Stimulated activated CD8-positive, alpha-beta memory T cell treated with anti-CD3 and anti-CD28 coated beads, Interleukin-7, amount 100 ng/mL, for 48 hours (primary cell): ENCODE measurements around the gene PLG.
"Not testable (repeated sequence)": the region's sequence is repeated elsewhere in the genome, so short reads cannot be mapped to it uniquely, and the experiment has no call there.

ENCODE experiments used
- DNase-seq, 2 donors: peaks; one replicate each; pipeline ENCODE4 v3.0.0-alpha.2; 2020; ENCODE audit warnings: low read depth in 1 of 2; ENCODE audit errors: extremely low read depth in 1 of 2

Gene PLG

DNA sequence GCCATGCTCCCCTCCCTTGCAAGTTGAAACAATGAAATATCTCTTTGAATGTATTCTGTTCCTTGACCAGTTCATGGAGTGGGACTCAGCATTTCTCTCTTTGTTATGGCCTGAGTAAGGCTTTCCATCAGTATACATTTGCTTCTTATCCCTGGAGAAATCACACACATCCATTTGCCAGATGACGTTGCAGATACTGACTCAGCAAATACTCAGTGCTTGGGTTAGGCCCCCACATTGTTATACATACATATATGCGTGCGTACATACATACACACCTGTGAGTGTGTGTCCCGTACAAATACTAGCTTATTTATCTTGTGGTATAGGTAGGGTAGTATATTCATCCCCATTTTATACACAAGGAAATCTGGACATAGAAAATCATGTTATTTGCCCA is 72.4 kb downstream of the PLG start:
- DNase-seq = no peak

DNA sequence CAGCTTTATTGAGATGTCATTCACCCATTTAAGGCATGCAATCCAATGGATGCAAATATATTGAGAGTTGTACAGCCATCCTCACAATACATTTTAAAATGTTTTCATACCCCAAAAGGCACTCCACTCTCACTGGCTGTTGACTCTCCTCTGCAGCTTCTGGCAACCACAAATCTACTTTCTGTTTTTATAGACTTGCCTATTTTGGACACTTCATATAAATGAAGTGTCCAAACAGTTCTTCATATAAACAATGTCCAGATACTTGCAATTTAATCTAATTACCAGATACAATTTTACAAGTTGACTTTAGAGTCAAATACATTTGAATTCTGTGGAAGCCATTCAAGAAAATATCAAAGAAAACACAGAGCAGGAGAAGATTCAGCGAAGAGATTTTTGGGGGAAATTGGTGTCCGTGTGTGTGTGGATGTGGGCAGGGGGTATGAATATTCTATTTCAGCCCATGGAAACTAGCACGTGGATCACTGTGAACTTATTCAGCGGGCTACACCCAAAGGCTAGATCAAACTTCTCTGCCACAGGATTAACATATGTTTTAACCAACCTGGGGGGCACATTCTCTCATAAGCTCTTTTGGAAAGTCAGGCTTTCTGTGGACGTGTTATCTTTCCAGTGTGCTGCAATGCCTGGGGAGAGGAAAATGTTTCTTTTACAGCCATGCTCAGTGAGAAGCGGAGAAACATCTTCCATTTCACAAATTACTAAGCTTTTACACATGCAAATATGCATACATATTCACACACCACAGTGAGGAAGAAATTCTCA is 73.9 kb downstream of the PLG start:
- no peak for DNase-seq

DNA sequence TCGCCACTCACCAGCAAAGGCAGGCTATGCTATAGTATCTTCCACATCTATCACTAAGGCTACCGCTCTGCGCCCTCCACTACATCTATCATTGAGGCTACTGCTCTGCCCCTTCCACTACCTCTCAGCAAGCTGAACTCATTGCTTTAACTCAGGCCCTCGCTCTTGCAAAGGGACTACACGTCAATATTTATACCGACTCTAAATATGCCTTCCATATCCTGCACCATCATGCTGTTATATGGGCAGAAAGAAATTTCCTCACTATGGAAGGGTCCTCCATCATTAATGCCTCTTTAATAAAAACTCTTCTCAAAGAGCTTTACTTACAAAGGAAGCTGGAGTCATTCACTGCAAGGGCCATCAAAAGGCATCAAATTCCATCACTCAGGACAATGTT is 77.1 kb downstream of the PLG start:
- DNase-seq = not testable (repeated sequence)

DNA sequence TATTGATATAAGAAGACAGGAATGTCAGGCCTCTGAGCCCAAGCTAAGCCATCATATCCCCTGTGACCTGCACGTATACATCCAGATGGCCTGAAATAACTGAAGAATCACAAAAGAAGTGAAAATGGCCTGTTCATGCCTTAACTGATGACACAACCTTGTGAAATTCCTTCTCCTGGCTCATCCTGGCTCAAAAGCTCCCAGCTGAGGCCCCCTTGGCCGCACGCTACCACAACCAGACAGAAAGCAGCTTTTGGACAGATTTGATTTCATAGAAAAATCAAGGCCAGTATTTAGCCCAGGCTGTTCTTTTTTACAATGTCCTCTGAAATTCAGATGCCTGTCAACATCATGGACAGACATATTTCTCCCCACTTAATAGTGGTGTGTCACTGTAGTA is 78.6 kb downstream of the PLG start:
- not testable (repeated sequence) for DNase-seq

DNA sequence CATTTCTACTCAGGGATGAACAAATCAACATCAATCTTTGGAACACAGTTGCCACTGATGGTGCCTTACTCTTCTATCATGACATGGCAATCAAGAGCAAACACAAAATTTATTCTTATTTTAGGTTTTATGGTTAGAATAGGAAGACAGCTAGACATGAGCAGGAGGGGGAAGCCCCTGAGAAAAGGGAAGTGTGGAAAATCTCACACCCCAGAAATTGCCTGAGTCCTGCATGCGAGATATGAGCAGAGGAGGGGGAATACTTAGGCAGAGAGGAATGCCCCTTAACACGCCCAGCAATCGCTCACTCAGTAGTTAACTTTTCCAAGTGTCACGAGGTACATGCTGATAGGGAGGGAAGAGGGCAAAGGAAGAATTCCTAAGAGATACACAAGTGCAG is 79.3 kb downstream of the PLG start:
- no peak for DNase-seq

DNA sequence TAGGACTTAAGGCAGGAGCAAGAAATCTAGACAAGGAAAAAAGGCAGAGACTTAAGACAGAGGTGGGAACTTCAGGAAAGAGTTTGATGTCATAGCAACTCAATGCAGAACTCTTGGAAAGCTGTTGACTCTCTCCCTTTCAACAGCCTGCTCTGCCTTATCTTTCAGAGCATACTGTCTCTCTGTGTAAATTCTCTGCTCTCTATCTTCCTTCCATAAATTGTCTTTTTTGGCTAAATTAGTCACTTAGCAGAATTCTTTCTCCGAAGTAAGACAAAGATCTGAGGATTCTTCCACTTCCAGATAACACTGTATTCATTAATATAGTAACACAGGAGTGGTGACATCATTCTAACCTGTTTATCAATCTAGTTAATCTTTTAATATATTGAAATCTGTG is 80.2 kb downstream of the PLG start:
- no peak for DNase-seq

DNA sequence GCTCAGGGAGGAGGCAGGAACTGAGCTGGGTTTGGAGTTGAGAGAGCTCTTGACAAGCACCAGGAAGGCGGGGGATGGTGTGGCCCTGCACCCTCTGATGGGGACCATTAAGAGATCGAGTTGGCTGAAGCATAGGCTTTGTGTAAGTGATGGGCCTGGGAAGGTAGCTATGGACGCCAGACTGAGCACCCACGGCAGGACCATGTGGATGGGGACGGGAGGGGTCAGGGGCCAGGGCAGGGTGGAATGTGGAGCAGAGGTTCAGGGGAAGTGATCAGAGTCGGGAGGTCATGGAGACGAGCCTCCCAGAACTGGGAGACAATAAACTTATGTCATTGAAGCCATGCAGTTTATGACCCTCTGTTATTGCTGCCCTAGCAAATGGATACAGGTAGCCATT is 81.7 kb downstream of the PLG start:
- DNase-seq = no peak

DNA sequence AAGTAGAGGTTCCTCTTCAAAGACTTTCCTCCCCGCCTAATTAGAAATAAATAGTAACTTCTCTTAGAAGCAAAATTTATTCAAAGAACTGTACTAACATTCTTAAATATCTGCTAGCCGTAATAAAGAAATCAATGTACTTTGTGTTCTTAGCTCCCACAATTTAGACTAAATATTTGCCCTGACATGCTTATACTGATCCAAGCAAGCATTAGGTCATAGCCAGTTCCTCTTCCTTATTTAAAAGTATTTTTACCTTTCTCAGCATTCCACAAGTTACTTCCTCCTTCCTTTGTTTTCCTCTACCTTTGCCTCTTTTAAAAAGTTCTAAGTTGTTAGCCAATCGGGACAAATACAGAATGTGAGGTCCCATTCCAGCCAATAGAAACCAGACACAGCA is 86.1 kb downstream of the PLG start:
- DNase-seq = not testable (repeated sequence)

DNA sequence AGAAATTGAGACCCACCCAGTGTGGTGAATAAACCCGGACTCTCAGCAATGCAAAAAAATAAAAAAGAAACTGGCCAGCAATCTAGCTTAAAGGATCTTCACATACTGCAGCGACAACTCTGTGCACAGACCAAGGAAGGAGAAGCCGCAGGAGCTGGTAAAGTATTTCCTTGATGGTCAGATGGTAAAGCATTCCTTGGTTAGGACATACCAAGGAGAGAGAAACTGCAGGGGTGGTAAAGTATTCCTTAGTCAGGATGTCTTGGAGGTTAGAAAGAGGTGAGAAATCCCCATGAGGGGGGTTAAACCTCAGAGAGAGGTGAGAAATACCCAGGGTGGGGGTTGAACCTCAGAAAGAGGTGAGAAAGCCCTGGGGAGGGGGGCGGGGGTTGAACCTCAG is 86.8 kb downstream of the PLG start:
- DNase-seq = no peak

DNA sequence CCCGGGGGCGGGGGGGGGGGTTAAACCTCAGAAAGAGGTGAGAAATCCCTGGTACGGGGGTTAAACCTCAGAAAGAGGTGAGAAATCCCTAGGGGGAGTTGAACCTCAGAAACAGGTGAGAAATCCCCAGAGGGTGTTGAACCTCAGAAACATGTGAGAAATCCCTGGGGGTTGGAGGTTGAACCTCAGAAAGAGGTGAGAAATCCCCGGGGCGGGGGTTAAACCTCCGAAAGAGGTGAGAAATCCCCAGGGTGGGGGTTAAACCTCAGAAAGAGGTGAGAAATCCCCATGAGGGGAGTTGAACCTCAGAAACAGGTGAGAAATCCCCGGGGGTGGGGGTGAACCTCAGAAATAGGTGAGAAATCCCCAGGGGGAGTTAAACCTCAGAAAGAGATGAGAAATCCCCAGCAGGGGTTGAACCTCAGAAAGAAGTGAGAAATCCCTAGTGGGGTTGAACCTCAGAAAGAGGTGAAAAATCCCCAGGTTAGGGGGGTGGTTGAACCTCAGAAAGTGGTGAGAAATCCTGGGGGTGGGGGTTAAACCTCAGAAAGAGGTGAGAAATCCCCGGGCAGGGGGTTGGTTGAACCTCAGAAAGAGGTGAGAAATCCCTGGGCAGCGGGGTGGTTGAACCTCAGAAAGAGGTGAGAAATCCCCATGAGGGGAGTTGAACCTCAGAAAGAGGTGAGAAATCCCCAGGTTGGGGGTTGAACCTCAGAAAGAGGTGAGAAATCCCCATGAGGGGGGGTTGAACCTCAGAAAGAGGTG is 87.4 kb downstream of the PLG start:
- no peak for DNase-seq

DNA sequence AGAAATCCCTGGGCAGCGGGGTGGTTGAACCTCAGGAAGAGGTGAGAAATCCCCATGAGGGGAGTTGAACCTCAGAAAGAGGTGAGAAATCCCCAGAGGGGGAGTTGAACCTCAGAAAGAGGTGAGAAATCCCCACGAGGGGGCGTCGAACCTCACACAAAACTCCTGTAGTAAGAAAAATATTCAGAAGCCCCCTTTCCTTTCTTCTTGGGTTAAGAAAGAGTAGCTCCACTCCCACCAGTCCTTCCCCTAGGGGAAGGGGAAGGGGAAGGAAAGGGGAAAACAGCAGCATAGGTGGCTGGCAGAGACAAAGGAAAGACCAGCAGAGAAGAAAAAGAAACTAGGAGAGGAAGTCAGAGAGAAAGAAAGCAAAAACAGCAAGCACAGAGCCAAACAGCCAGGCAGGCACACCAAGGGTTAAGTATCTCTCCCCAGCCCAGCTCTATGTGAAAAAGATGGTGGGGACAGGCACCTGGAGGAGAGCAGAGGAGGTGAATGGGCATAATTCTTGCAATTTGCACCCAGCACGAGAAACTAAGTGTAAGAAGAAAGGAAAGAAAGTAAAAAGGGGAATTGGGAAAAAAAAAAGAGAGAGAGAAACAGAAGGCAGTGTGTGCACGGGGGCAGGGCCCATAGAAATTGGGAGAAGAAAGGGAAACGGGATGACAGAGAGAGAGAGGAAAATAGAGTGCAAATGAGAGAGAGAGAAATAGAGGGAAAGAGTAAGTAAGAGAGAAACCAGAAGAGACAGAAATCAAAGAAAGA is 88.2 kb downstream of the PLG start:
- no peak for DNase-seq

DNA sequence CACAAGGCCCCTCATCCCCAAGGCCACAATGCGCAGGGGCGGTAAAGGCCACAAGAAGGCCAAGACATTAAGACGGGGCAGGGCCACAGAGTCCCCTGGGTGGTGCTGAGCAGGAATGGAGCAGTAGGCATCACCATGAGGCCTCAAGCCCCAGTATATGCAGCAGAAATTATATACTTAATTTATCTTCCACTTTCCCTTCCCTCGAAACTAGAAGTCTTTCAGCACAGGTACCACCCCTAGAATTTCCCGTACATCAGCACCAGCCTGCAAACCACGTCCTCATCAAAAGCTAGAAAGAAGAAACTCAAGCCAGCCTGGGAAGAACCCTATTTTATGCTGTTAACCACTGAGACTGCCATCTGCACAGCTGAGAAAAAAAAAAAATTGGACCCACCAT is 89.4 kb downstream of the PLG start:
- no peak for DNase-seq

DNA sequence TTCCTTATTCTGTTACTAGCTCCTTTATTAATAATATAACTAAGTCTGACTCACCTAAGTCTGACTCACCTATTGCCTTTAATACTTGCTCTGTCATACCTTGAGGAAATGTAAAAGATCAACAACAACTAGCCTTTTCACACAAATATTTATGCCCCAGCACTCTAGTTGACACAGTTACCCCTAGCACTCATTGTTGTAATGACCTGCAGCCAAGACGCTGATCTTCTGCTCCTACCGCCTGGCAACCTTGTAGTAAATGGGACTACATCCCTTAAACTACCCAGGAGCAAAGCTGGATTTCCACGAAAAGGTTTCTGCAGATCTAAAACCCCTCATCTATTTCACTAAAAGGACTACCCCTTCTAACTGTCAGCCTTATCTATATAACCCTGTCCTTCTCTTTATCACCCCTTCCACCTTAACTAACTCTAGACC is 90.0 kb downstream of the PLG start:
- DNase-seq = no peak

DNA sequence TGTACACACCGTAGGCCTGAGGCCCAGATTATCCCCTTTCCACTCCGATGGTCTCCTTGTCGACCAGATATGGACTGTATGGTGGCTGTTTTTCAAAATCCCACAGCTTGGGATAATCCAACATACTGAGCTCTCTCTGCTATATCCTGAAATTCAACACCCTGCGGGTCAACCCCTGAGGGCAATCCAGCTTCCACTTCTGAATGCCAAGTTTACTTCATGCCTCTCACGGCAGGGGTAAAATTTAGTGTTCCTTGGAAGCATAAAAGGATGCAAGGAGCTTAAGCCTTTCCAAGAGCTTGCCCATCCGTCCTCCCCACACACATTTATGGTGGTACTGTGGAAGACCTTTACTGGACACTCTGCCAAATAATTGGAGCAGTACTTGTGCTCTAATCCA is 90.7 kb downstream of the PLG start:
- DNase-seq = no peak

DNA sequence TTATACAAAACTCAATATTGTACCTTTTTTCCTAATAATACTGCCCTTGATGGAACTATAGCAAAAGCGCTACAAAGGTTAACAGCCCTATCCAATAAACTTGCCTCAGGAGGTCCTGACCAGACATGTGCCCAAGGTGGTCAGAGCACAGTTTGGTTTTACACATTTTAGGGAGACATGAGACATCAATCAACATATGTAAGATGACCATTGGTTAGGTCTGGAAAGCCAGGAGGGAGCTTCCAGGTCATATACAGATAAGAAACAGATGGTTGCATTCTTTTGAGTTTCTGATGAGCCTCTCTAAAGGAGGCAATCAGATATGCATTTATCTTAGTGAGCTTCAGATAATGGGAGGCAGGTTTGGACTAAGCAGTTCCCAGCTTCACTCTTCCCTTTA is 91.6 kb downstream of the PLG start:
- DNase-seq = no peak

DNA sequence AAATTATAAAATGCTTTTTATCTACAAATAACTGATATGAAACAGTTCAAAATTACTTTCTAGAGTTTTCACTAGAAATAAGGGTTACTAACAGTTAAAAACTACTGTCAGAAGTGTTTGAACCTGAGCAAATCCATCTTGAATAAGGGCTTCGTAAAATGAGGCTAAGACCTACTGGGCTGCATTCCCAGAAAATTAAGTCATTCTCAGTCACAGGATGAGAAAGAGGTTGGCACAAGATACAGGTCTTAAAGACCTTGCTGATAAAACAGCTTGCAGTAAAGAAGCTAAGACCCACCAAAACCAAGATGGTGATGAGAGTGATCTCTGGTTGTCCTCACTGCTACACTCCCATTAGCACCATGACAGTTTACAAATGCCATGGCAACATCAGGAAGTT is 93.7 kb downstream of the PLG start:
- DNase-seq = no peak

DNA sequence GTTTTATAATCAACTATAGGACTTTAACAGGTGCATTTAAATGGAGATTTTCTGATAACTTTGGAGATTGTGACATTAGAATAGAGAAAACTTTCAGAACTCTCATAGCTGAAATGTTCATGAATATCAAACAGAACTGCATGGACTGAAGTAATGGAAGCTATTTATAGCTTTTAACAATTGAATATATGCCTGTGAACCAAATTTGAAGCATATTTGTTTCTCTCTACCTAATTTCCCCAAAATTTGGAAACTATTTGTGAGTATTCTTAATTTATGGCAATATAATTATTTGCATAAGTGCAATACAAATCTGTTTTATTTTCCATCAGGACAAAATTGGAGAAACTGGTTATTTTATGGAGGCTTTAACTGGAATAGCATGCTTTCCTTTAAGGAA is 96.6 kb downstream of the PLG start:
- DNase-seq = no peak

DNA sequence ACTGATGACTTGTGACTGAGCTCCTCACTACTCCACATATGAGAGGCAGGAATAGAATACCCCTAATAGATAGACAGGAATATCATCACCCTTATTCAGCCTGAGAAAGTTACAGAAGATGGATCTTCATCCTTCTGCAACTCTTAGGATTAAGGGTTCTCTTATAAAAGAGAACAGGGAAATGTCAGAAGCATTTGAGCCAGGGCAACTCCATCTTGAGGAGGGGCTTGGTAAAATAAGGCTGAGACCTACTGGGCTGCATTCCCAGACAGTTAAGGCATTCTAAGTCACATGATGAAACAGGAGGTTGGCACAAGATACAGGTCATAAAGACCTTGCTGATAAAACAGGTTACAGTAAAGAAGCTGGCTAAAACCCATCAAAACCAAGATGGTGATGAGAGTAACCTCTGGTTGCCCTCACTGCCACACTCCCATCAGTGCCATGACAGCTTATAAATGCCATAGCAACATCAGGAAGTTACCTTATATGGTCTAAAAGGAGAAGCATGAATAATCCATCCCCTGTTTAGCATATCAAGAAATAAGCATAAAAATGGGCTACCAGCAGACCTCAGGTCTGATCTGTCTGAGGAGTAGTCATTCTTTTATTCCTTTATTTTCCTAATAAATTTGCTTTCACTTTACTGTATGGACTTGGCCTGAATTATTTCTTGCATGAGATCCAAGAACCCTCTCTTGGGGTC is 97.9 kb downstream of the PLG start:
- DNase-seq = no peak

DNA sequence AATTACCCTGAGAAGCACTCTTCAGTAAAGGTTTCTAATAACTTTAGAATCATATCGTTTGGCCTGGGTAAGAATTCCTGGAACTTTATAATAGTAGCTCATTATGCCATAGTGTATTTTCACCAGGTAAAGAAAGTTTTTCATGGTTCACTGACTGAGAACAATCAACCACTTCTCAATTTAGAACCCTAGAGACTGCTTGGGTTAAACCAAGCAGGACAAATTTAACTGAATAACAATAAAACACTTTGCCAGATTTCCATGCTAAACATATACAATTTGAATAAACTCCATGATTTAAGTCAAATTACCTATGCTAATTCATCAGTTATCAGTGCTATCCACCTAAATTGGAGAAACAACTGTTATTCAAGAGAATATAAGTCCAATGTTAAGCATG is 99.4 kb downstream of the PLG start:
- DNase-seq = no peak

DNA sequence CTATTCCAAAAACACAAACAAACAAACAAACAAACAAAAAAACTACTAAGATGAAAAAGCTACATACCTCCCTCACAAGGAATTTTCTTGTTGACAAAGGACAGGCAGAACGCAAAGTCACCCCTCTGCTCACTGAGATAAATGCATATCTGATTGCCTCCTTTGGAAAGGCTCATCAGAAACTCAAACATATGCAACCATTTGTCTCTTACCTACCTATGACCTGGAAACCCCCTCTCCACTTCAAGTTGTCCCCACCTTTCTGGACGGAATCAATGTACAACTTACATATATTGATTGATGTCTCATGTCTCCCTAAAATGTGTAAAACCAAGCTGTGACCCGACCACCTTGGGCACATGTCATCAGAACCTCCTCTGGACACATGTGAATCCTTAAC is 100.0 kb downstream of the PLG start:
- DNase-seq = not testable (repeated sequence)
